ENCODE measurements around the gene UGP2. TPM values are rescaled to one million over a fixed set of nuclear protein-coding genes. Genes with fewer than 3 reads are reported as not detected.

Gene UGP2
- total and polyA plus RNA-seq, 4 donors, result 76.2 to 723 (median 261) TPM

GRCh38 chr2:63886445-63886844 is 44.7 kb downstream of the UGP2 start:
- TF ChIP-seq REST (IDR thresholded peaks at IDR 0.05) (no peak), GABPA (IDR thresholded peaks at IDR 0.05 in 1 of 2, conservative IDR thresholded peaks at IDR 0.05 in 1 of 2) (no peak), NR2F2 (IDR thresholded peaks at IDR 0.05) (no peak), EGR1 (IDR thresholded peaks at IDR 0.05; ENCODE audit: low read depth in 2 of 2) (no peak), MAX (IDR thresholded peaks at IDR 0.05) (no peak), HNF4A (conservative IDR thresholded peaks at IDR 0.05) (no peak), YY1 (IDR thresholded peaks at IDR 0.05) (no peak), ATF3 (IDR thresholded peaks at IDR 0.05) (no peak), HNF4G (IDR thresholded peaks at IDR 0.05) (no peak), TAF1 (conservative IDR thresholded peaks at IDR 0.05) (no peak), RAD21 (IDR thresholded peaks at IDR 0.05) (no peak), FOXA1 (IDR thresholded peaks at IDR 0.05) (no peak), SP1 (IDR thresholded peaks at IDR 0.05) (no peak), FOXA2 (IDR thresholded peaks at IDR 0.05) (no peak)
- no peak overlapping the region for H3K27ac ChIP-seq (ENCODE audit: low read depth in 1 of 2, low read length in 2 of 2)
- H3K27me3 ChIP-seq (ENCODE audit: control insufficient read depth in 4 of 4, insufficient read depth in 4 of 4, low read length in 3 of 4), result no peaks in the 10 kb centered on the region
- WGBS, result 91% methylated on average over 2 of the region's 2 CpGs
- H3K36me3 ChIP-seq (ENCODE audit: control insufficient read depth in 4 of 4, insufficient read depth in 3 of 4, low read depth in 1 of 4, low read length in 3 of 4), result peaks cover 18 to 91% (median 76%) of the 10 kb centered on the region in 4 donors
- no peak overlapping the region for H3K4me3 ChIP-seq (ENCODE audit: low read depth in 1 of 3, low read length in 3 of 3)
- peaks cover 0 to 5% (median 2%) of the 10 kb centered on the region in 4 donors for H3K4me1 ChIP-seq (ENCODE audit: control insufficient read depth in 4 of 4, insufficient read depth in 4 of 4, low read length in 3 of 4)
- H3K9ac ChIP-seq (ENCODE audit: low read depth in 1 of 2, low read length in 2 of 2), result no peak overlapping the region
- no peak for DNase-seq (ENCODE audit: low spot score)
- H3K9me3 ChIP-seq (ENCODE audit: control insufficient read depth in 4 of 4, low read length in 3 of 4), result no peaks in the 10 kb centered on the region

- H3K9me3 ChIP-seq (ENCODE audit: control insufficient read depth in 4 of 4, low read length in 3 of 4), result no peaks in the 10 kb centered on the region
- DNase-seq (ENCODE audit: low spot score), result no peak
- no peak overlapping the region for H3K4me3 ChIP-seq (ENCODE audit: low read depth in 1 of 3, low read length in 3 of 3)
- 86% methylated on average over 2 of the region's 2 CpGs for whole genome bisulfite sequencing
- H3K9ac ChIP-seq (ENCODE audit: low read depth in 1 of 2, low read length in 2 of 2), result no peak overlapping the region
- H3K27ac ChIP-seq (ENCODE audit: low read depth in 1 of 2, low read length in 2 of 2), result no peak overlapping the region
- TF ChIP-seq FOXA1 (IDR thresholded peaks at IDR 0.05) (no peak), RXRA (IDR thresholded peaks at IDR 0.05) (no peak), EGR1 (IDR thresholded peaks at IDR 0.05; ENCODE audit: low read depth in 2 of 2) (no peak), GABPA (IDR thresholded peaks at IDR 0.05 in 1 of 2, conservative IDR thresholded peaks at IDR 0.05 in 1 of 2) (no peak), FOXA2 (IDR thresholded peaks at IDR 0.05) (no peak), CTCF (IDR thresholded peaks at IDR 0.05; ENCODE audit: low read depth, low read length, missing input control) (no peak), HNF4A (conservative IDR thresholded peaks at IDR 0.05) (no peak), SP1 (IDR thresholded peaks at IDR 0.05) (no peak), RAD21 (IDR thresholded peaks at IDR 0.05) (no peak)
- peaks cover 17 to 88% (median 75%) of the 10 kb centered on the region in 4 donors for H3K36me3 ChIP-seq (ENCODE audit: control insufficient read depth in 4 of 4, insufficient read depth in 3 of 4, low read depth in 1 of 4, low read length in 3 of 4)
- H3K27me3 ChIP-seq (ENCODE audit: control insufficient read depth in 4 of 4, insufficient read depth in 4 of 4, low read length in 3 of 4), result no peaks in the 10 kb centered on the region
- peaks cover 0 to 5% (median 2%) of the 10 kb centered on the region in 4 donors for H3K4me1 ChIP-seq (ENCODE audit: control insufficient read depth in 4 of 4, insufficient read depth in 4 of 4, low read length in 3 of 4)
Measured at GRCh38 chr2:63888053-63888452, 46.4 kb downstream of the UGP2 start.

Measured in liver (tissue), 9 donors.